Omental fat pad (tissue), 4 donors: ENCODE data around the gene GIGYF2. TPM values are rescaled to one million over a fixed set of nuclear protein-coding genes. Genes with fewer than 3 reads are reported as not detected.

Experiments used
- ATAC-seq: fragments of 150-250 bp; one replicate; pipeline ENCODE4 v1.9.1; 2016; ENCODE audit warnings: mild to moderate bottlenecking, moderate library complexity; ENCODE audit not compliant: low FRiP score
- DNase-seq: peaks from one replicate; pipeline ENCODE4 v3.0.0-alpha.2; 2019; ENCODE audit warnings: low spot score
- total RNA-seq, 4 donors: library from RNA; depleted of rRNA; stranded (reverse); fragments of >200 nt; gene quantifications; one replicate each; pipeline ENCODE4 v1.1.0, GENCODE V29; 2016
- TF ChIP-seq, protein P1 (sequence below), 3 donors: fragments of 450-650 bp; IDR thresholded peaks; one replicate each; pipeline ENCODE4 v1.5.1; 2016 to 2017; ENCODE audit warnings: antibody characterized with exemption in 3 of 3, mild to moderate bottlenecking in 3 of 3, moderate library complexity in 2 of 3

Gene GIGYF2
- total RNA-seq, 4 donors from 2014 or later = 63.9 to 80.2 (median 72.2) TPM

DNA sequence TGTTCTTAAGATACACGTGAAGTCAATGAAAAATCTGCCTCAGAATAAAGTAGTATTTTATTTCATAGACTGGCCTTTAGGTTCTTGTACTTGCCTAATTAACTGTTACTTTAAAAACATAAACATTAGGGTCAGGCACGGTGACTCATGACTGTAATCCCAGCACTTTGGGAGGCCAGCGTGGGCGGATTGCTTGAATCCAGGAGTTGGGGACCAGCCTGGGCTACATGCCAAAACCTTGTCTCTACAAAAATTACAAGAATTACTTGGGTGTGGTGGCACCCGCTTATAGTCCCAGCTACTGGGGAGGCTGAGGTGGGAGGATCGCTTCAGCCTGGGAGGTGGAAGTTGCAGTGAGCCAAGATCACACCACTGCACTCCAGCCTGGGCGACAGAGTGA, 157.0 kb downstream of the GIGYF2 start:
- peak; percentile 46 for ATAC-seq
- TF ChIP-seq, protein P1, sequence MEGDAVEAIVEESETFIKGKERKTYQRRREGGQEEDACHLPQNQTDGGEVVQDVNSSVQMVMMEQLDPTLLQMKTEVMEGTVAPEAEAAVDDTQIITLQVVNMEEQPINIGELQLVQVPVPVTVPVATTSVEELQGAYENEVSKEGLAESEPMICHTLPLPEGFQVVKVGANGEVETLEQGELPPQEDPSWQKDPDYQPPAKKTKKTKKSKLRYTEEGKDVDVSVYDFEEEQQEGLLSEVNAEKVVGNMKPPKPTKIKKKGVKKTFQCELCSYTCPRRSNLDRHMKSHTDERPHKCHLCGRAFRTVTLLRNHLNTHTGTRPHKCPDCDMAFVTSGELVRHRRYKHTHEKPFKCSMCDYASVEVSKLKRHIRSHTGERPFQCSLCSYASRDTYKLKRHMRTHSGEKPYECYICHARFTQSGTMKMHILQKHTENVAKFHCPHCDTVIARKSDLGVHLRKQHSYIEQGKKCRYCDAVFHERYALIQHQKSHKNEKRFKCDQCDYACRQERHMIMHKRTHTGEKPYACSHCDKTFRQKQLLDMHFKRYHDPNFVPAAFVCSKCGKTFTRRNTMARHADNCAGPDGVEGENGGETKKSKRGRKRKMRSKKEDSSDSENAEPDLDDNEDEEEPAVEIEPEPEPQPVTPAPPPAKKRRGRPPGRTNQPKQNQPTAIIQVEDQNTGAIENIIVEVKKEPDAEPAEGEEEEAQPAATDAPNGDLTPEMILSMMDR (IDR thresholded peaks at IDR 0.05) = no peak
- DNase-seq = peak; percentile 43

DNA sequence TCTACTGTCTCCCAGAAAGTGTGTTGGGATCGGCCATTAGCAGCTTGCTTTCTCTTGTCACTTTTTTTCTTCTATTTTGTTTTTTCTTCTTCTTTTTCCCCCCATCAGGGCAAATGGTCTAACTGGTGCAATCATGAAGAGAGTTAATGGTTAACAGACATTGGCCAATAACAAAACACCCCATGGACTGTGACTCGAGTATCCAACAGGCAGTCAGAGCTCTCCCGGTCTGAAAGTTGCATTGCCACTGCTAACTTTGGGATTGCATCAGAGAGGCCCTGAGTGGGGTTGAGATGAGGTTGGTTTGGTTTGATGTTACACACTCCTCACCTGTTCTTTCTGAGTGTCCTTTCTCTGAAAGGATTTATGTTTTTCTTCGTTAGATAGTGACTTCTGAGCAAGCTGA, 160.0 kb downstream of the GIGYF2 start:
- TF ChIP-seq, protein P1 (IDR thresholded peaks at IDR 0.05) = no peak
- ATAC-seq (no peak), DNase-seq (no peak)

DNA sequence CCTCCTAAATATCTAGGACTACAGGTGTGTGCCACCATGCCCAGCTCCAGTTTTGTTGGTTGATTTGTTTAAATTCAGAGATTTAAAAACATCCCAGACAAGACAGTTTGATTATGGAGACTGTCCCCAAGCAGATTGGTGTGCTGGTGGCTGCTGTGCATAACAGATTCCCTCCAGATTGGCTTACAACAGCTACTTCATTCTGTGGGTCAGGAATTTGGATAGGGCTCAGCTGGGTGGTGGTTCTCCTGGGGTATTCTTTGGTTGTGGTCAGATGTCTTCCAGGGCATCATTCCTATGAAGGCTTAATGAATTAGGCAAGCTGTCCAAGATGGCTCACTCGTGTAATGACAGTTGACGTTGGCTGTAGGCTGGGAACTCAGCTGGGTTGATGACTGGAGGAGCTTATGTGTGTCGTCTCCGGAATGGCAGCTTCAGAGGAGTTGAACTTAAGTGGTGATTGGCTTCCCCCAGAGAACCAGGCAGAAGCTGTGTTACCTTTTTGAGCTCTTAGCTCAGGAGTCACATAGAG, 162.3 kb downstream of the GIGYF2 start:
- DNase-seq = no peak
- no peak for ATAC-seq
- TF ChIP-seq, protein P1 (IDR thresholded peaks at IDR 0.05) = no peak

DNA sequence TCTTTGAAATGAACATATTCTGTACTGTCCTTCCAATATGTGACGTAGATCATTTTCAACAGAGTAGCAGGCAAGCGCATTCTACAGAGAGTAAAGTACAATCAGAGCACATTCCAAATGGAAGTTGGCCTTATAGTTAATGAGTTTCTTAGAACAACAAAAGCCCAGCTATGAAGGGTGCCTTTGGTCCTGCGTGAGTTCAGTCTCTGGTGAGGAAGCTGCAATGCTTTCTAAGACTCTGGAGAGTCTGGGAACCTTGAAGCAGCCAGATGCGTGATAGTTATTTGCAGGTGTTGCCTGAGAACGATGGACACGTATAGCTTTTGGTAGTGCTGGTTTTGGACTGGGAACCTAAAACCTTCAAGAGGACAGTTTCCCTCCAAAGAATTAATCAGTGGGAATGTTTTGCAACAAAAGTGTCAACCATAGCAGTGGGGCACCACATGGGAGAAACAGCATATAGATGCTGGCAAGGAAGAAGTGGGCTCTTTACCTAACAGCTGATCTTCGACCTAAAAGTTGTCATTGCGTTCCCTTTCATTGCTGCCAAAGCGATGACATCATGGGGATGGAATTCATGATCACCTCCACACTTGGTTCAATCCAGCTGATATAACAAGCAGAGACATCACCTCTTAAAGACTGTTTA, 163.6 kb downstream of the GIGYF2 start:
- ATAC-seq (no peak), DNase-seq (no peak)
- TF ChIP-seq, protein P1 (IDR thresholded peaks at IDR 0.05) = no peak

DNA sequence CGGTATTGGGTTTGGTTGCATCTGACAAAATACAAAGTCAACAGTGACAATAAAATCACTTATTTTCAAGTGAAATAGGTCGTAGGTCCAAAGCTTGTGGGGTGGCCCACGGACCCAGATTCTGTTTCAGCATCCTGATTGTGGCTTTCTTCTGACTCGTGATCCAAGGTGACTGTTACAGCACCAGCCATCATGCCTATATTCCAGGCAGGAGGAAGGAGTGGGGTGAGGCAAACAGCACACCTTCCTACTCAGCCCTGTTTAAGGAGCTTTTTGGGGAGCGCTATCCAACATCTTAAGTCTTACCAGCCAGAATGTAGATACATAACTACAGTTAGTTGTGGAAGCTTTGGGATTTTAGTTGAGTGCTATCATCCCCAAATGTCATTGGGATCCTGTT, 164.2 kb downstream of the GIGYF2 start:
- no peak for DNase-seq
- TF ChIP-seq, protein P1 (IDR thresholded peaks at IDR 0.05) = no peak
- no peak for ATAC-seq

DNA sequence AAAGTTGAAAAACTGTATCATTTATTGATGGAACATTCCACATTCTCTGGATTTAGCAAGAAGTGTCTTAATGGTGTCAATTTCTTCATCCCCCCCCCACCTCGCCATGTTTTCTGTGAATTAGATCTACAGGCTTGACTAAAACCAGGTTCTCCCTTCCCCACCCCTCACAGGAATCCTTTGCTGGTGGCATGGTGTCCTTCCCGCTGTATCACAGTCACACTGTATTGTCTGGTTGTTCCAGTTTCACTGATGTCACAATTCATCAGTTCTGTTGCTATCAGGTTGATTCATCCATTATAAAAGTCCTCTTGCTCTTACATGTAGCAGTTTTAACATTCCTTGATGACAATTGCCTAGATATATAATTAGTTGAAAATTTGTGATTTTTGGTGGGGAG, 166.9 kb downstream of the GIGYF2 start:
- DNase-seq (no peak), ATAC-seq (no peak)
- TF ChIP-seq, protein P1 (IDR thresholded peaks at IDR 0.05) = no peak

DNA sequence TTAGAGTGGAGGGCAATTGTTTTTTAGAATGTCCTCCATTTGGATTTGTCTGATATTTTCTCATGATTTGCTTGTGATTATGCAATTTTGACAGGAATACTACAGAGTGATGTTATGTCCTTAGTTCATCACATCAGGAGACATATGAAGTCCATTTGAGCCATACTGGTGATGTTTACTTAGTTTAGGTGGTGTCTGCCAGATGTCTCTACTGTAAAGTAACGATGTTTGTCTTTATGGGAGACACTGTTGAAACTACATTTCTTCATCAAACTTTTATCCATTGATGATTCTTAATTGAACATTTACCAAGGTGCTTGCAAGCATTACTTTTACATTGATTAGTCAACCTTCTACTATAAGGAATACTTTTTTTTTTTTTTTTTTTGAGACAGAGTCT, 168.0 kb downstream of the GIGYF2 start:
- ATAC-seq (no peak), DNase-seq (no peak)
- TF ChIP-seq, protein P1 (IDR thresholded peaks at IDR 0.05) = no peak
